K562 (cell line): ENCODE measurements around the gene PRR7. TPM values are rescaled to one million over a fixed set of nuclear protein-coding genes. Genes with fewer than 3 reads are reported as not detected.
A peak's percentile ranks its signal among the peaks of the same experiment; 100 is the strongest.

Experiments used
- BACH1 ChIP-seq: fragments of 200-800 bp; sonication (Bioruptor generic); IDR thresholded peaks from 2 replicates; pipeline ENCODE4 v1.6.1; 2016; ENCODE audit warnings: missing genetic modification characterization, missing compliant biosample characterization
- ELF1 ChIP-seq: fragments of 200-800 bp; sonication (Bioruptor generic); IDR thresholded peaks from 2 replicates; pipeline ENCODE4 v1.6.1; 2016; ENCODE audit warnings: missing genetic modification characterization, missing compliant biosample characterization
- ELF2 ChIP-seq: fragments of 250-450 bp; sonication (Bioruptor Pico); IDR thresholded peaks from 2 replicates; pipeline ENCODE4 v1.5.0; 2021; ENCODE audit warnings: mild to moderate bottlenecking
- HSF4 ChIP-seq: fragments of 250-450 bp; sonication (Bioruptor Pico); IDR thresholded peaks from 2 replicates; pipeline ENCODE4 v2.1.2; 2022; ENCODE audit warnings: mild to moderate bottlenecking, moderate library complexity, borderline replicate concordance
- NFE2L1 ChIP-seq: fragments of 450-650 bp; IDR thresholded peaks from 2 replicates; pipeline ENCODE4 v1.6.1; 2016; ENCODE audit warnings: missing genetic modification characterization, low read depth, mild to moderate bottlenecking, missing compliant biosample characterization, moderate library complexity, borderline replicate concordance
- RBM17 ChIP-seq: fragments of 200-400 bp; formaldehyde crosslinking; IDR thresholded peaks from 2 replicates; pipeline ENCODE4 v1.6.1; 2017; ENCODE audit warnings: low read depth, mild to moderate bottlenecking, low read length, borderline replicate concordance
- RFX5 ChIP-seq: IDR thresholded peaks from 2 replicates; pipeline ENCODE4 v1.6.1; 2011; ENCODE audit warnings: low read depth, mild to moderate bottlenecking, improper control_type of control experiment, low read length
- TRIM28 ChIP-seq: fragments of 450-650 bp; IDR thresholded peaks from 2 replicates; pipeline ENCODE4 v1.6.1; 2017
- ZC3H11A ChIP-seq: IDR thresholded peaks from 2 replicates; pipeline ENCODE4 v1.6.1; 2012; ENCODE audit warnings: low read depth, low read length, improper control_type of control experiment
- ZNF165 ChIP-seq: fragments of 250-450 bp; sonication (Bioruptor Pico); IDR thresholded peaks from 2 replicates; pipeline ENCODE4 v1.4.0; 2020; ENCODE audit warnings: borderline replicate concordance
- ZNF282 ChIP-seq: sonication (generic); formaldehyde crosslinking; IDR thresholded peaks from 2 replicates; pipeline ENCODE4 v1.8.1; 2023; ENCODE audit warnings: missing genetic modification reagents
- ZNF76 ChIP-seq: fragments of 250-450 bp; sonication (Bioruptor Pico); IDR thresholded peaks from 2 replicates; pipeline ENCODE4 v1.4.0; 2020; ENCODE audit warnings: mild to moderate bottlenecking, moderate library complexity, borderline replicate concordance
- polyA plus RNA-seq, 8 experiments: library from polyadenylated mRNA; depleted of rRNA in 4 of 8; stranded (reverse) in 5 of 8; unstranded in 3 of 8; fragments of >200 nt; fragmentation: Nextera tagmentation in 2 of 8; fragmentation: Illumina TruSeq in 1 of 8; extraction: Ambion mirVana in 2 of 8; extraction: Trizol in 1 of 8; gene quantifications; 2 replicates each; pipeline versions ENCODE4 v1.2.1 to v1.2.3, GENCODE V29; 2011 to 2014; ENCODE audit warnings: inconsistent platforms in 1 of 8, missing spikeins in 1 of 8
- total RNA-seq, 7 experiments: library from RNA; depleted of rRNA in 6 of 7; stranded (reverse); fragments of >200 nt in 6 of 7; fragmentation: Illumina TruSeq in 2 of 7; extraction: Trizol in 2 of 7; gene quantifications; 2 replicates each; pipeline versions ENCODE4 v1.2.1 to v1.2.3, GENCODE V29; 2011 to 2021; ENCODE audit warnings: low replicate concordance in 1 of 7
- TF ChIP-seq, protein P1 (sequence below), 2 experiments: fragments of 450-650 bp; IDR thresholded peaks; 2 replicates each; pipeline ENCODE4 v1.6.1; 2016; ENCODE audit warnings: mild to moderate bottlenecking in 2 of 2, borderline replicate concordance in 1 of 2, low read depth in 1 of 2, moderate library complexity in 1 of 2
- TF ChIP-seq, protein P2 (sequence below): fragments of 250-450 bp; sonication (Bioruptor Pico); IDR thresholded peaks from 2 replicates; pipeline ENCODE4 v1.6.1; 2021; ENCODE audit warnings: mild to moderate bottlenecking
- TF ChIP-seq, protein P3 (sequence below): sonication (generic); formaldehyde crosslinking; IDR thresholded peaks from 2 replicates; pipeline ENCODE4 v1.8.1; 2023; ENCODE audit warnings: mild to moderate bottlenecking, missing genetic modification reagents
- TF ChIP-seq, protein P4 (sequence below): sonication (generic); formaldehyde crosslinking; IDR thresholded peaks from 2 replicates; pipeline ENCODE4 v1.8.0; 2022; ENCODE audit warnings: mild to moderate bottlenecking, missing genetic modification reagents

The PRR7 gene
- total and polyA plus RNA-seq, 9 of the 15 experiments (the other 6 are each of a cell fraction or from before 2014, with no cell fraction given): 0.80 to 11.3 (median 10.4) TPM; not detected in 4

DNA sequence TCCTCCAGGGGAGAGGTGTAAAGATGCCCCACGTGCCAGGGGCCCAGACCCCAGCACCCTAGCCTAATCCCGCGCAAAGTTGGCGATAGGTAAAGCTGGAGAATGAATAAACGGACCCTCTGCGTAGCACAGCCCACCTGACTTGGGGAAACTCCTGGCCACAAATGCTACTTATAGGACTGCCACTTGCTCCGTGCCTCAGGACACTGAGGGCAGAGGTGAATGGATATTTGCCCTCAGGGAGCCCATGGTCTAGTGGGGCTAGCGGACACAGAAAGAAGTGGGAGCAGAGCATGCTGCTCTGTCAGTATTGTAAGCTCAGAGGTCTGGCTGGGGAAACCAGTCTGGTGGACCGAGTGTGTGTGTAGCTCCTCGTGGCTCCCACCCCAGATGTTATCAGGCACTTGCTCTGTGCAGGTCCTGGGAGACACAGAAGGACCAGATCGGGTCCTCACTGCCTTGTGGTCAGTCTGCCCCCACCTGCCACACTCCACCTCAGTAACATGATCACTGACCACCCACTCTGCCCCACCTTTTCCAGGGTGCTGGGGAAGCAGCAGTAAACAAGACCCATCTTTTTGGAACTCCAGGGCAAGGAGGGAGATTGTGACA is 19.3 kb upstream of the PRR7 start (continued):
- TF ChIP-seq, protein P1, sequence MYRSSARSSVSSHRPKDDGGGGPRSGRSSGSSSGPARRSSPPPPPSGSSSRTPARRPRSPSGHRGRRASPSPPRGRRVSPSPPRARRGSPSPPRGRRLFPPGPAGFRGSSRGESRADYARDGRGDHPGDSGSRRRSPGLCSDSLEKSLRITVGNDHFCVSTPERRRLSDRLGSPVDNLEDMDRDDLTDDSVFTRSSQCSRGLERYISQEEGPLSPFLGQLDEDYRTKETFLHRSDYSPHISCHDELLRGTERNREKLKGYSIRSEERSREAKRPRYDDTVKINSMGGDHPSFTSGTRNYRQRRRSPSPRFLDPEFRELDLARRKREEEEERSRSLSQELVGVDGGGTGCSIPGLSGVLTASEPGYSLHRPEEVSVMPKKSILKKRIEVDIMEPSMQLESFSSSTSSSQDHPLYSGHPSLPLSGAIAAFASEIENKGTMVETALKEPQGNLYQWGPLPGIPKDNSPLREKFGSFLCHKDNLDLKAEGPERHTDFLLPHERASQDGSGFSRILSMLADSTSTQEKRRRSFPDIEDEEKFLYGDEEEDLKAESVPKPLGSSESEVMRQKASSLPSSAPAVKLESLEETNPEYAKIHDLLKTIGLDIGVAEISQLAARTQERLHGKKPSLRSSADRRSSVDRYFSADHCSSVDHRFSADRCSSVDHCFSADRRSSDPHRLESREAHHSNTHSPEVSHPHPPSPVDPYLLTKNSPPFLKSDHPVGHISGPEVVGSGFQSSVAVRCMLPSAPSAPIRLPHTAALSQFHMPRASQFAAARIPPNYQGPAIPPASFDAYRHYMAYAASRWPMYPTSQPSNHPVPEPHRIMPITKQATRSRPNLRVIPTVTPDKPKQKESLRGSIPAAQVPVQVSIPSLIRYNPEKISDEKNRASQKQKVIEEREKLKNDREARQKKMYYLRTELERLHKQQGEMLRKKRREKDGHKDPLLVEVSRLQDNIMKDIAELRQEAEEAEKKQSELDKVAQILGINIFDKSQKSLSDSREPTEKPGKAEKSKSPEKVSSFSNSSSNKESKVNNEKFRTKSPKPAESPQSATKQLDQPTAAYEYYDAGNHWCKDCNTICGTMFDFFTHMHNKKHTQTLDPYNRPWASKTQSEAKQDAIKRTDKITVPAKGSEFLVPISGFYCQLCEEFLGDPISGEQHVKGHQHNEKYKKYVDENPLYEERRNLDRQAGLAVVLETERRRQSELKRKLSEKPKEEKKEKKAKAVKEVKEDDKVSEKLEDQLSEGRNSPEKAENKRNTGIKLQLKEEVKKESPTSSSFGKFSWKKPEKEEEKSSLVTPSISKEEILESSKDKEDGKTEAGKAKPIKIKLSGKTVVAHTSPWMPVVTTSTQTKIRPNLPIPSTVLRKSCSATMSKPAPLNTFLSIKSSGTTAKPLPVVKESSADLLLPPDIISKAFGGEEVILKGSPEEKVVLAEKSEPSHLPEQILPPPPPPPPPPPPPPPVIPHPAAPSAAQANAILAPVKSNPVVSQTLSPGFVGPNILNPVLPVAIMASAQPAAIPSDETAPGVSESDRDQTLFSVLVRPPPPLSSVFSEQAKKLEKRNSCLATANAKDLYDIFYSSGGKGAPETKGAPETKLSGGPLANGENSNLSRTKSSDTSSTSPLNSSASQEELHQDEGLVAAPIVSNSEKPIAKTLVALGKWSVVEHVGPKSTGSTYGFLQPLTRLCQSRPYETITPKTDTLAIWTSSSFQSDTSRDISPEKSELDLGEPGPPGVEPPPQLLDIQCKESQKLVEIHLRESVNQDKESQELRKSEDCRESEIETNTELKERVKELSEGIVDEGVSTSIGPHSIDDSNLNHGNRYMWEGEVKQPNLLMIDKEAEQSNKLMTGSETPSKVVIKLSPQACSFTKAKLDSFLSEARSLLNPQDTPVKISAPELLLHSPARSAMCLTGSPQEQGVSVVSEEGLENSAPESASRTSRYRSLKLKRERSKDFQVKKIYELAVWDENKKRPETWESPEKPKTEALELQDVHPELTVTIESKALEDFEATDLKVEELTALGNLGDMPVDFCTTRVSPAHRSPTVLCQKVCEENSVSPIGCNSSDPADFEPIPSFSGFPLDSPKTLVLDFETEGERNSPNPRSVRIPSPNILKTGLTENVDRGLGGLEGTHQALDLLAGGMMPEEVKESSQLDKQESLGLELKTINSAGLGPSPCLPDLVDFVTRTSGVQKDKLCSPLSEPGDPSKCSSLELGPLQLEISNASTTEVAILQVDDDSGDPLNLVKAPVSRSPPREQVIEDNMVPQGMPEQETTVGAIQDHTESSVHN (IDR thresholded peaks at IDR 0.05; ENCODE audit: borderline replicate concordance in 1 of 2, low read depth in 1 of 2): no peak
- no peak for TF ChIP-seq TRIM28
- TF ChIP-seq RBM17: no peak
- TF ChIP-seq ZC3H11A: no peak
- no peak for TF ChIP-seq HSF4 (CRISPR knock-in tag)
- TF ChIP-seq ELF2 (CRISPR knock-in tag): no peak
- TF ChIP-seq ZNF282 (CRISPR knock-in tag): no peak
- no peak for TF ChIP-seq NFE2L1 (tag)
- TF ChIP-seq RFX5: no peak
- TF ChIP-seq ZNF165 (CRISPR knock-in tag): no peak
- no peak for TF ChIP-seq ELF1 (tag)
- TF ChIP-seq, protein P2, sequence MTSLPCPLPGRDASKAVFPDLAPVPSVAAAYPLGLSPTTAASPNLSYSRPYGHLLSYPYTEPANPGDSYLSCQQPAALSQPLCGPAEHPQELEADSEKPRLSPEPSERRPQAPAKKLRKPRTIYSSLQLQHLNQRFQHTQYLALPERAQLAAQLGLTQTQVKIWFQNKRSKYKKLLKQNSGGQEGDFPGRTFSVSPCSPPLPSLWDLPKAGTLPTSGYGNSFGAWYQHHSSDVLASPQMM (CRISPR knock-in tag): no peak
- TF ChIP-seq, protein P3, sequence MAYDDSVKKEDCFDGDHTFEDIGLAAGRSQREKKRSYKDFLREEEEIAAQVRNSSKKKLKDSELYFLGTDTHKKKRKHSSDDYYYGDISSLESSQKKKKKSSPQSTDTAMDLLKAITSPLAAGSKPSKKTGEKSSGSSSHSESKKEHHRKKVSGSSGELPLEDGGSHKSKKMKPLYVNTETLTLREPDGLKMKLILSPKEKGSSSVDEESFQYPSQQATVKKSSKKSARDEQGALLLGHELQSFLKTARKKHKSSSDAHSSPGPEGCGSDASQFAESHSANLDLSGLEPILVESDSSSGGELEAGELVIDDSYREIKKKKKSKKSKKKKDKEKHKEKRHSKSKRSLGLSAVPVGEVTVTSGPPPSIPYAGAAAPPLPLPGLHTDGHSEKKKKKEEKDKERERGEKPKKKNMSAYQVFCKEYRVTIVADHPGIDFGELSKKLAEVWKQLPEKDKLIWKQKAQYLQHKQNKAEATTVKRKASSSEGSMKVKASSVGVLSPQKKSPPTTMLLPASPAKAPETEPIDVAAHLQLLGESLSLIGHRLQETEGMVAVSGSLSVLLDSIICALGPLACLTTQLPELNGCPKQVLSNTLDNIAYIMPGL (CRISPR knock-in tag): no peak
- no peak for TF ChIP-seq ZNF76 (CRISPR knock-in tag)
- TF ChIP-seq BACH1 (tag): 0 out of 2 replicates have a peak, but pooled peaks have one; percentile 43
- TF ChIP-seq, protein P4, sequence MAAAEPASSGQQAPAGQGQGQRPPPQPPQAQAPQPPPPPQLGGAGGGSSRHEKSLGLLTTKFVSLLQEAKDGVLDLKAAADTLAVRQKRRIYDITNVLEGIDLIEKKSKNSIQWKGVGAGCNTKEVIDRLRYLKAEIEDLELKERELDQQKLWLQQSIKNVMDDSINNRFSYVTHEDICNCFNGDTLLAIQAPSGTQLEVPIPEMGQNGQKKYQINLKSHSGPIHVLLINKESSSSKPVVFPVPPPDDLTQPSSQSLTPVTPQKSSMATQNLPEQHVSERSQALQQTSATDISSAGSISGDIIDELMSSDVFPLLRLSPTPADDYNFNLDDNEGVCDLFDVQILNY (CRISPR knock-in tag): no peak
